DOHH2 (cell line): ENCODE measurements around the gene LHX2.

Experiments
- H3F3A ChIP-seq: fragments of 200-600 bp; sonication (generic), shearing (Covaris generic); 2 replicates; pipeline ENCODE4 v1.6.0; 2016; ENCODE audit warnings: antibody characterized with exemption, mild to moderate bottlenecking; ENCODE audit not compliant: control insufficient read depth, insufficient read depth
- H3K27ac ChIP-seq: fragments of 200-600 bp; sonication (generic); 2 replicates; pipeline ENCODE4 v1.5.1; 2014; ENCODE audit warnings: low read depth, mild to moderate bottlenecking, low read length, moderate library complexity
- H3K27me3 ChIP-seq: fragments of 200-600 bp; sonication (generic); 2 replicates; pipeline ENCODE4 v1.6.1; 2014; ENCODE audit warnings: mild to moderate bottlenecking, low read length, mixed read lengths; ENCODE audit not compliant: control insufficient read depth
- H3K36me3 ChIP-seq: fragments of 200-600 bp; sonication (generic); 2 replicates; pipeline ENCODE4 v1.6.1; 2014; ENCODE audit warnings: mild to moderate bottlenecking, low read length, moderate library complexity, mixed read lengths; ENCODE audit not compliant: control insufficient read depth
- H3K4me1 ChIP-seq: fragments of 200-600 bp; sonication (generic); 2 replicates; pipeline ENCODE4 v1.6.1; 2014; ENCODE audit warnings: mild to moderate bottlenecking, low read length, mixed read lengths; ENCODE audit not compliant: control insufficient read depth
- H3K4me2 ChIP-seq: fragments of 200-600 bp; sonication (generic); 2 replicates; pipeline ENCODE4 v1.6.0; 2014; ENCODE audit warnings: mild to moderate bottlenecking, low read length, moderate library complexity
- H3K4me3 ChIP-seq: fragments of 200-600 bp; sonication (generic); 2 replicates; pipeline ENCODE4 v1.5.1; 2014; ENCODE audit warnings: mild to moderate bottlenecking, low read length, mixed read lengths
- H3K79me2 ChIP-seq: fragments of 200-600 bp; sonication (generic); 2 replicates; pipeline ENCODE4 v1.6.1; 2014; ENCODE audit warnings: mild to moderate bottlenecking, low read length, mixed read lengths; ENCODE audit not compliant: control insufficient read depth
- H3K9me2 ChIP-seq: fragments of 200-600 bp; sonication (generic); replicated peaks from 2 replicates; pipeline ENCODE4 v1.6.1; 2014; ENCODE audit warnings: mild to moderate bottlenecking, low read length, mixed read lengths; ENCODE audit not compliant: control insufficient read depth
- H3K9me3 ChIP-seq: fragments of 200-600 bp; sonication (generic); 2 replicates; pipeline ENCODE4 v1.6.1; 2014; ENCODE audit warnings: antibody characterized with exemption, low read length, mixed read lengths; ENCODE audit not compliant: control insufficient read depth, insufficient read depth
- H4K20me1 ChIP-seq: fragments of 200-600 bp; sonication (generic); 2 replicates; pipeline ENCODE4 v1.6.0; 2014; ENCODE audit warnings: low read depth, mild to moderate bottlenecking, antibody characterized with exemption, low read length, moderate library complexity; ENCODE audit not compliant: control insufficient read depth, insufficient read depth
- EZH2phosphoT487 ChIP-seq: fragments of 200-600 bp; sonication (generic); IDR thresholded peaks from 2 replicates; pipeline ENCODE4 v1.6.1; 2017; ENCODE audit warnings: borderline replicate concordance, mild to moderate bottlenecking, antibody characterized with exemption, low read length, moderate library complexity, mixed read lengths
- TF ChIP-seq, protein P1 (sequence below): fragments of 200-600 bp; sonication (generic); IDR thresholded peaks from one replicate; pipeline ENCODE4 v1.5.1; 2014; ENCODE audit warnings: antibody characterized with exemption, mild to moderate bottlenecking, low read depth, low read length; ENCODE audit not compliant: poor library complexity, severe bottlenecking

The LHX2 gene

DNA sequence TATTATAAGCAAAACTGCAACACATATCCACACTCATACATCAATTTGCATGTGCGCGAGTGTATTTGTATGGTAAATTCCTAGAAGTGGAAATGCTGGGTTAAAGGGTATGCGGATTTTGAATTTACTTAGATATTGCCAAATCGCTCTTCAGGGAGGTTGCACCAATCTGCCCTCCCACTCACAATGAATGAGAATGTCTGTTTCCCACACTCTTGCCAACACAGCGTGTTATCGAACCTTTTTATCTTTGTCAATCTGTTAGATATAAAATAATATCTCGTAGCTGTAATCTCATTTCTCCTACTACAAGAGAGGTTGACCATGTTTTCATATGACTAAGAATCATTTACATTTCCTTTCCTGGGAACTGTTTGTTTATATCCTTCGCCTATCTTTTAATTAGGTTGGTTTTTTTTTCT lies 35.7 kb downstream of the LHX2 start:
- H3F3A ChIP-seq, result no peaks in the 10 kb centered on the region
- H3K4me1 ChIP-seq, result no peaks in the 10 kb centered on the region
- H3K27me3 ChIP-seq, result peaks cover 23% of the 10 kb centered on the region
- H3K79me2 ChIP-seq, result no peaks in the 10 kb centered on the region
- no peaks in the 10 kb centered on the region for H3K9me3 ChIP-seq
- no peak overlapping the region for H3K4me2 ChIP-seq
- no peaks in the 10 kb centered on the region for H3K9me2 ChIP-seq
- no peaks in the 10 kb centered on the region for H3K36me3 ChIP-seq
- no peaks in the 10 kb centered on the region for H4K20me1 ChIP-seq
- H3K4me3 ChIP-seq, result no peak overlapping the region
- TF ChIP-seq, protein P1, sequence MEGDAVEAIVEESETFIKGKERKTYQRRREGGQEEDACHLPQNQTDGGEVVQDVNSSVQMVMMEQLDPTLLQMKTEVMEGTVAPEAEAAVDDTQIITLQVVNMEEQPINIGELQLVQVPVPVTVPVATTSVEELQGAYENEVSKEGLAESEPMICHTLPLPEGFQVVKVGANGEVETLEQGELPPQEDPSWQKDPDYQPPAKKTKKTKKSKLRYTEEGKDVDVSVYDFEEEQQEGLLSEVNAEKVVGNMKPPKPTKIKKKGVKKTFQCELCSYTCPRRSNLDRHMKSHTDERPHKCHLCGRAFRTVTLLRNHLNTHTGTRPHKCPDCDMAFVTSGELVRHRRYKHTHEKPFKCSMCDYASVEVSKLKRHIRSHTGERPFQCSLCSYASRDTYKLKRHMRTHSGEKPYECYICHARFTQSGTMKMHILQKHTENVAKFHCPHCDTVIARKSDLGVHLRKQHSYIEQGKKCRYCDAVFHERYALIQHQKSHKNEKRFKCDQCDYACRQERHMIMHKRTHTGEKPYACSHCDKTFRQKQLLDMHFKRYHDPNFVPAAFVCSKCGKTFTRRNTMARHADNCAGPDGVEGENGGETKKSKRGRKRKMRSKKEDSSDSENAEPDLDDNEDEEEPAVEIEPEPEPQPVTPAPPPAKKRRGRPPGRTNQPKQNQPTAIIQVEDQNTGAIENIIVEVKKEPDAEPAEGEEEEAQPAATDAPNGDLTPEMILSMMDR, result no peak
- TF ChIP-seq EZH2phosphoT487, result no peak
- no peak overlapping the region for H3K27ac ChIP-seq

DNA sequence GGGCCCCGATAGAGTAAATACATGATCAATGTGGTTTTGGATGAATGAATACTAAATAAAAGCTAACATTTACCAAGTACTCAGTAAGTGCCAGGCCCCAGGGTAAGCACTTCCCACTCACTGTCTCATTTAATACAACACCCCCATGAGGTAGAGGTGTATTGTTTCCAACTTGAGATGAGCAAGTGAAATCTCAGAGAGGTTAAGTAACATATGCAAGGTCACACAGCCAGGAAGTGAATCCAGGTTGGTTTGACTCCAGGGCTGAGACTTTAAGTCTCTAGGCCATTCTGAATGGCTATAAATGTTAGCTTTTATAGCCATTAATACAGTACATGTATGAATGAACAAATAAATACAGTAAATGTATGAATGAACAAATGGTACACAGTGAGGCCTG lies 39.4 kb downstream of the LHX2 start:
- Histone ChIP-seq H3K27ac (no peak overlapping the region), H3K4me2 (no peak overlapping the region), H3K79me2 (no peaks in the 10 kb centered on the region), H3K36me3 (no peaks in the 10 kb centered on the region), H3K27me3 (peaks cover 12% of the 10 kb centered on the region), H3K4me3 (no peak overlapping the region), H4K20me1 (no peaks in the 10 kb centered on the region), H3K9me3 (no peaks in the 10 kb centered on the region), H3F3A (no peaks in the 10 kb centered on the region), H3K9me2 (no peaks in the 10 kb centered on the region), H3K4me1 (no peaks in the 10 kb centered on the region)
- no peak for TF ChIP-seq EZH2phosphoT487
- TF ChIP-seq, protein P1, result no peak

DNA sequence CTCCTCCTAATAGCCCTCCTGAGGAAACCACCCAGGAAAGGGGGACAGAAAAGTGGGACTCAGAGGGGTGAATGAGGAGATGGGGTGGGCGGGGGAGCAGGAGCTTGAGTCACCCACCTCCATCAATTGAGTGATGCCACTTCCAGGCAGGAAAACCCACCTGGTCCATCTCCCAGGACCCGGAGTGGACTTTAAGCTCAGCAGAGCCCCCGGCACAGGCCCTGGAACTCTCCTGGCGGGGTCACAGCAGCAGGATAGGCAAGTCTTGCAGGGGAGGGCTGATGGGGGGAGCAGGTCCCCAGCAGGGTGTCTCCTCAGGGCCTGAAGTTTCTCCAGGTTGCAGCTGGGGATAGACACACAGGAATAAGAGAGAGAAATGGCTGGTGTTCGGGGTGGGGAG lies 40.8 kb downstream of the LHX2 start:
- Histone ChIP-seq H3K9me2 (no peaks in the 10 kb centered on the region), H3K27ac (no peak overlapping the region), H3K4me3 (no peak overlapping the region), H3K4me2 (no peak overlapping the region), H3F3A (no peaks in the 10 kb centered on the region), H3K36me3 (no peaks in the 10 kb centered on the region), H3K27me3 (peaks cover 6% of the 10 kb centered on the region), H3K79me2 (no peaks in the 10 kb centered on the region), H3K4me1 (no peaks in the 10 kb centered on the region), H4K20me1 (no peaks in the 10 kb centered on the region), H3K9me3 (no peaks in the 10 kb centered on the region)
- TF ChIP-seq, protein P1, result no peak
- TF ChIP-seq EZH2phosphoT487, result no peak
